IPS-15b (cell line): Measurements from ENCODE around the gene CD74.

Experiments
- H3K27me3 ChIP-seq: one replicate; pipeline ENCODE4 v1.6.1; 2013; ENCODE audit warnings: low read length; ENCODE audit not compliant: control insufficient read depth, insufficient read depth
- H3K36me3 ChIP-seq: one replicate; pipeline ENCODE4 v1.6.1; 2013; ENCODE audit warnings: low read length; ENCODE audit not compliant: control insufficient read depth, insufficient read depth
- H3K4me1 ChIP-seq: one replicate; pipeline ENCODE4 v1.6.1; 2013; ENCODE audit warnings: mild to moderate bottlenecking, low read length; ENCODE audit not compliant: control insufficient read depth, insufficient read depth
- H3K4me3 ChIP-seq: one replicate; pipeline ENCODE4 v1.5.1; 2013; ENCODE audit warnings: low read depth, low read length
- H3K9ac ChIP-seq: one replicate; pipeline ENCODE4 v1.6.1; 2013; ENCODE audit warnings: low read depth, mild to moderate bottlenecking, low read length
- H3K9me3 ChIP-seq: one replicate; pipeline ENCODE4 v1.6.1; 2013; ENCODE audit warnings: mild to moderate bottlenecking, low read length; ENCODE audit not compliant: control insufficient read depth, insufficient read depth

Gene CD74

DNA sequence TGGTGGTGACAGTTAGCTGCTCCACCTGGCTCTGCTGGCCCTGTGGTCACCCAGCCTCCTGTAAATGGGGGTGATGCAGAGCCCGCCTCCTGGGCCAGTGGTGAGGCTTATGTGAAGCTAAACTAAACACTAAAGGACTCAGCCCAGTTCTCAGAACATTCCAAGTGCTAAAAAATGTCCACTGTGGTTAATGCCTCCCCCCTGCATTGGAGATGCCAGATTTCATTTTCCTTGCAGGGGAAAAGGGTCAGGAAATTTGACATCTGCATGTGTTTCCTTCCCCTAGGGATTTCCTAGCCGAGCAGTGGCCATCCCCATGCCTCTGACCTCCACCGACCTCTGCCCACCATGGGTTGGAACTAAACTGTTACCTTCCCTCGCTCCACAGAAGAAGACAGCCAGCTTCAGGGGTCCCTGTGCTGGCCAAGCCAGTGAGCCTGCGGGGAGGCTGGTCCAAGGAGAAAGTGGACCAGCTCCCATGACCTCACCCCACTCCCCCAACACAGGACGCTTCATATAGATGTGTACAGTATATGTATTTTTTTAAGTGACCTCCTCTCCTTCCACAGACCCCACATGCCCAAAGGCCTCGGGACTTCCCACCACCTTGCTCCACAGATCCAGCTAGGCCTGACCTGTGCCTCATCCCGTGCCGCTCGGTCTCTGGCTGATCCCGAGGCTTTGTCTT lies 13.0 kb downstream of the CD74 start:
- Histone ChIP-seq H3K4me3 (no peak overlapping the region), H3K27me3 (no peaks in the 10 kb centered on the region), H3K36me3 (peaks cover 64% of the 10 kb centered on the region), H3K9me3 (no peaks in the 10 kb centered on the region), H3K4me1 (no peaks in the 10 kb centered on the region), H3K9ac (no peak overlapping the region)

DNA sequence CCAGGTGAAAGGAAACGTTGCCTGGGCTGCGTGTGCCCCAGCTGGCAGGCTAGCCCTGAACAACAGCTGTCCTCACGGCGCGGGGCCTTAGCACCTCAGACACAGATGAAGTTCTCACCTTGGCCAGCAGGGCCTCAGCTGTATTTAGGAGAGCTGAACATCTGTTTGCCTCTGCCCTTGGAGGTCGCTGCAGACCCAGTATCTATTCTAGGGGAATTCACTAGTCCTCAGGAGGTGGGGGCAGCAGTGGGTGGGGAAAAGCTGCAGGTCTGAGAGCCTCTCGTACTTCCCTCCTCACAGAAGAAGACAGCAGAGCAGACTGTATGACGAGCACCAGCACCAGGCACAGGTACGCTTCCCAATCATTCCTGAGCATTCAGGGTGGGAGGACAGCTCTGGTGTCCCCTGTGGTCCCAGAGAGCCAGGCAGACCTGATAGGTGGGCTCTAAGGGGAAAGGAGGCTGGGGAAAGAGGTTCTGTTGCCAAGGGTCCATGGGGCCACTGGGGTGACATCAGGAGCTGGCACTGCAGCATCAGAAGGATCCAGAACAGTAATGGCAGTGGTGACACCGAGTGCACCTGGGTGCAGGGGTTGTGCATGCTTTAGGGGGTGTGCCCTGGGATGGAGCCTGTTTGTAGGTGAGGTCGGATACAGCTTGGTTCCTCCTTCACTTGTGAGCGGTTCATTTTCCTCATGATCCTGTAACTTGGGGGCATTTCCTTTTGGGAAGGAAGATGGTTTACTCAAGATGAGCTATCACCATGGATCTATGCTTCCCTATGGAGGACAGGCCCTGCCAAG lies 13.8 kb downstream of the CD74 start:
- Histone ChIP-seq H3K27me3 (no peaks in the 10 kb centered on the region), H3K36me3 (peaks cover 71% of the 10 kb centered on the region), H3K4me1 (no peaks in the 10 kb centered on the region), H3K9ac (no peak overlapping the region), H3K9me3 (no peaks in the 10 kb centered on the region), H3K4me3 (no peak overlapping the region)

DNA sequence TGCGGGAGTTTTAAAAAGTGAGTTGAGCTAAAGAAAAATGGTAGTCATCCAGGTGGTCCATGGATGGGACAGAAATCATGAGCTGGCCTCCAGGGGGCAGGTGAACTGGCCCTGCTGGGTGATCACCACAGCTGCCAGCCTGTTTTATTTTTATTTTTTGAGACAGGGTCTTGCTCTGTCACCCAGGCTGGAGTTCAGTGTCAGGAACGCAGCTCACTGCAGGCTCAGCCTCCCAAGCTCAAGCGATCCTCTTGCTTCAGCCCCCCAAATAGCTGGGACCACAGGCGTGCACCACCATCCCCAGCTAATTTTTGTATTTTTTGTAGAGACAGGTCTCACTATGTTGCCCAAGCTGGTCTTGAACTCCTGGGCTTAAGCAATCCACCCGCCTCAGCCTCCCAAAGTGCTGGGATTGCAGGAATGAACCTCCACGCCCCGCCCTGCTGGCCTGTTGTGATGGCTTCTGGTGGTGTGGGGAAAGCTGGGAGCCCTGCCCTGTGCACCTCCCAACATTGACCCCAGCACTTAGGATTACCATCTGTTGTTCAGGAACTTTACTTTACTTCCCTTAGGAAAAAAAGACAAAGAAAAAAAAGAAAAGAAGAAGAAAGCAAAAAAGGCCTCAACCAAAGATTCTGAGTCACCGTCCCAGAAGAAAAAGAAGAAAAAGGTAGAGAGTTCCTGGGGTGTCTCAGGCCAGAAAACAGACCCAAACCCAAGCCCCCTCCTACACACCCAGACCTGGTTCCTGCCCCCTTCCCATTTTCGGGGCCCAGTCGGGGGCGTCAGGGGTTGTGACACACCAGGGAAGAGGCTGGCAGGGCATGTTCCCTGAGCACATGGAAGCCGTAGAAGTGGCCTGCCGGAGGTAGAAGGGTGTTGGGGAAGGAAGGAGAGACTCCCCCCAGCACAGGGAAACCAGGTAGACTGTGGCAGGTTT lies 14.7 kb downstream of the CD74 start:
- Histone ChIP-seq H3K4me1 (no peaks in the 10 kb centered on the region), H3K9me3 (no peaks in the 10 kb centered on the region), H3K27me3 (no peaks in the 10 kb centered on the region), H3K9ac (no peak overlapping the region), H3K36me3 (peaks cover 80% of the 10 kb centered on the region), H3K4me3 (no peak overlapping the region)

DNA sequence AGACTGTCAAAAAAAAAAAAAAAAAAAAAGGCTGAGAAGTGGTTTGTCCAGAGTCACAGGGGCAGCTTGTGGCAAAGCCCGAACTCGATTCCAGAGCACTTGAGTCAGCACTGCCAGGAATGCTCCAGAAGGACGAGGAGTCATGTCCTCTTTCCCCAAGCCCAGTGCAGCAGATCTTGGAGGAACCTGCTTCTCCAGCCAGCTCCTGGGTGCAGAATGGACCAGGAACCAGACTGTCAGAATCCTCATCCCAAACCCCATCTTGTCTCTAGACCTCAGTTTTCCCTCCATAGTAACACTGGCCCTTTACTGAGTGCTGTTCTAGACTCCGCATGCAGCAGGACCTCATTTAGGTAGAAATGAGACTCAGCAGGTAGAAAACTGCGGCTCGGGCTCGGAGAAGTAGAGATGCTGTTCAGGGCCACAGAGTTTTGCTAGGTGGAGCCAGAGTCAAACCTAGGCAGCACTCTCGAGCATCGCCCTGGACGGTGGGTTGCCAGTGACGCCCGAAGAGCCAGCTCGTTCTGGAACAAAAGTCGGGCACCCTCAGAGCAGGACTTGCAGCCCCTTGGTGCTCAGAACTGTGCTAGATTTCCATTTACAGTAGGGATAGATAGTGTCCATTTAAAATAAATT lies 15.4 kb downstream of the CD74 start:
- Histone ChIP-seq H3K9ac (no peak overlapping the region), H3K9me3 (no peaks in the 10 kb centered on the region), H3K4me1 (no peaks in the 10 kb centered on the region), H3K27me3 (no peaks in the 10 kb centered on the region), H3K4me3 (no peak overlapping the region), H3K36me3 (peaks cover 81% of the 10 kb centered on the region)

DNA sequence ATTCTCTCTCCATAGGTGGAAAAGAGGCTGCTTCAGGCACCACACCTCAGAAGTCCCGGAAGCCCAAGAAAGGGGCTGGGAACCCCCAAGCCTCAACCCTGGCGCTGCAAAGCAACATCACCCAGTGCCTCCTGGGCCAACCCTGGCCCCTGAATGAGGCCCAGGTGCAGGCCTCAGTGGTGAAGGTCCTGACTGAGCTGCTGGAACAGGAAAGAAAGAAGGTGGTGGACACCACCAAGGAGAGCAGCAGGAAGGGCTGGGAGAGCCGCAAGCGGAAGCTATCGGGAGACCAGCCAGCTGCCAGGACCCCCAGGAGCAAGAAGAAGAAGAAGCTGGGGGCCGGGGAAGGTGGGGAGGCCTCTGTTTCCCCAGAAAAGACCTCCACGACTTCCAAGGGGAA lies 16.4 kb downstream of the CD74 start:
- Histone ChIP-seq H3K36me3 (peaks cover 84% of the 10 kb centered on the region), H3K9me3 (no peaks in the 10 kb centered on the region), H3K9ac (no peak overlapping the region), H3K4me3 (no peak overlapping the region), H3K4me1 (no peaks in the 10 kb centered on the region), H3K27me3 (no peaks in the 10 kb centered on the region)

DNA sequence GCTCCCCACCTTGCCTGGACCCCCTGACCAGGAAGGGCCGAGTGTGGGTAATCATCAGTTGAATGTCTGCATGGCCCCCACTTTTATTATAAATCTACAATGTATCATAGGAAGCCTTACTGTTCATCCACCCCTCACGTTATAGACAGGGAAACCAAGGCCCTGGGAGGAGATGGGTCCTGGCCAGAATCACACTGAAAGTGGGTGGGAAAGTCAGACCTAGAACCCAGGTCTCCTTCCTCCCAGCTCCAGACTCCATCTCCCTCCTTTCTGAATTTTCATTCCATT lies 17.1 kb downstream of the CD74 start:
- Histone ChIP-seq H3K4me1 (no peaks in the 10 kb centered on the region), H3K9me3 (no peaks in the 10 kb centered on the region), H3K4me3 (no peak overlapping the region), H3K27me3 (no peaks in the 10 kb centered on the region), H3K9ac (no peak overlapping the region), H3K36me3 (peaks cover 84% of the 10 kb centered on the region)

DNA sequence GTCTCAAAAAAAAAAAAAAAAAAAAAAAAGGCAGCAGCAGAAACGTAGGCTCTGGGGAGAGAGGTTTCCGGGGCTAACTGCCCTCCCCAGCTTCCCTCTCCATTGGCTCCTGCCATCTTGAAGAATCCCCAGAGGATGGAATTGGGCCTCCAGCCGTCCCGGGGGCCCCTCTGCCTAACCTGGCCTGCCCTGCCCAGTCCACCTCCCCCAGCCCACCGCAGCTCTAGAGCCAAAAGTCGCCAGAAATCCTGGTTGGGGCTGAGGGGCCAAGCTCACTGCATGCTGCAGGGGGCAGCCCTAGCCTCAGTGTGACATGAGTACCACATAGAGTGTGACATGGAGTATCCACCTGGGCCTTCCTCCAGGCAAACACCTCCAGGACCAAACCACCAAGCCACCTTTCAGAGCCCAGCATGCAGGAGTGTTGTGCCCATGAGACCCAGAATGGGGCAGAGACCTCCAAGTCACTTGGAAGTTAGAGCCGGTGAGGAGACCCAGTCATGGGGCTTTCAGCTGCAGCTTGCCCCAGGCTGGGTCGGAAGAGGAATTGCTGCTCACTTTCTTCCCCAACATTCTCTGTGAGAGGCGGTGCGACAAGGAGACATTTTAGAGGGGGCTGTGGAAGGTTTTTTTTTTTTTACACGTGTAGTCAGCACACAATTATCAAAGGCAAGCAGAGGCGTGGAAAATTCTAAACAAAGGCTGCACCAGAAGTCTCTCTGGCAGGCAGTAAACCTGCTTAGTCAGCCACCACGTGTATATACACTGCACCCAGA lies 17.6 kb downstream of the CD74 start:
- H3K27me3 ChIP-seq = no peaks in the 10 kb centered on the region
- no peak overlapping the region for H3K4me3 ChIP-seq
- no peak overlapping the region for H3K9ac ChIP-seq
- peaks cover 80% of the 10 kb centered on the region for H3K36me3 ChIP-seq
- no peaks in the 10 kb centered on the region for H3K9me3 ChIP-seq
- H3K4me1 ChIP-seq = no peaks in the 10 kb centered on the region

DNA sequence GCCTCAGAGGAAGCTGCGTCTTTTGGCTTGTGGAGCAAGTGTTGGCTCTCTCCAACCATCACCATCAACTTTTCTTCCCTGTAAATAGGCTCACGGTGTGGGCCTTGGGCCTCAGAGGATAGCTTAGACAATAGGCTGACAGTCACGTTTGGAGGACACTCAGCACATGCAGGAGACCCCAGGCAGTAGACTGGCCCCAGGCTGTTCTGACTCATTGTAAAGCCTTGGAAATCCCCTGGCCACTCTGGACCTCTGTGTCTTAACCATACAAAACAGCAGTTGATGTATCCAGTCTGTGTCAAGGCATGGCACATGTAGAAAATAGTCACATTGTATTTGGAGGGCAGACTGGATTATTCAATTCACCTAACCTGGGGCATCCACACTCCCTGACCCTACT lies 18.6 kb downstream of the CD74 start:
- H3K4me3 ChIP-seq = no peak overlapping the region
- H3K36me3 ChIP-seq = peaks cover 80% of the 10 kb centered on the region

DNA sequence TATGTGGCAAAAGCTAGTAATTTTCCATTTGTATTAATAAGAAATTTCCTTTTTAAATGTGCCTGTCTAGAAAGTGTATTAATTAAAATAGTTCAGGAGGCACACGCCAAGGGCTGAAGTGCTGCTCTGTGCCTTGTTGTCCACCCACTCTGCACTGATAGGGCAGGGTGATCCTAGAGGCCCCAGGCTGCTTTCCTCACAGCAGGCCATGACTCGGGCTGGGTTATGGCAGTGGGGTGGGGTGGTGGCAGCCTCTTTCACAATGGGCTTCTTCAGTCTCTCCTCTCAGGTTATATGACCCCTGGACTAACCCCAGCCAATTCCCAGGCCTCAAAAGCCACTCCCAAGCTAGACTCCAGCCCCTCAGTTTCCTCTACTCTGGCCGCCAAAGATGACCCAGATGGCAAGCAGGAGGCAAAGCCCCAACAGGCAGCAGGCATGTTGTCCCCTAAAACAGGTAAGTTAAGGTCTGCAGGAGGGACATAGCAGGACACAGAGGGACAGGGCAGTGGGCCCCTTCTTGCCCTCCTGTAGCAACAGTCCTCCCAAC lies 19.5 kb downstream of the CD74 start:
- Histone ChIP-seq H3K9ac (no peak overlapping the region), H3K36me3 (peaks cover 80% of the 10 kb centered on the region), H3K27me3 (no peaks in the 10 kb centered on the region), H3K9me3 (no peaks in the 10 kb centered on the region), H3K4me1 (no peaks in the 10 kb centered on the region), H3K4me3 (no peak overlapping the region)

More for the DNA sequence above, 18.6 kb downstream of the CD74 start:
- no peaks in the 10 kb centered on the region for H3K27me3 ChIP-seq
- no peaks in the 10 kb centered on the region for H3K4me1 ChIP-seq
- H3K9ac ChIP-seq = no peak overlapping the region
- no peaks in the 10 kb centered on the region for H3K9me3 ChIP-seq

DNA sequence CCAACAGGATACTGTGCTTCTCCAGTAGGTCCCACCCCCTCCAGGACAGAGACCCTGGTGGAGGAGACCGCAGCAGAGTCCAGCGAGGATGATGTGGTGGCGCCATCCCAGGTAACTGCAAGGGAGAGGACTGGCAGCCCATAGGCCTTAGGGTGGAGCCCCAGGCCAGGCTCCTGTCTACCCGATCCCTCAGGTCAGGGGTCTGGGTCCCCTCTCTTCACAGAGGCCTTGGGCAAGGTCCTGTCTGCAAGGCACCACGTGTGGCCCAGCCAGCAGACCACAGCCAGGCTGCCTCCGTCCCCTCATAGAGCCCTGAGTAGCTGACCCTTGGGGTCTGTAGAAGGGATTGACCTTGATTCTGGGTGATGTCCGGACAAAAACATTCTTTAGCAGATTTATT lies 20.0 kb downstream of the CD74 start:
- no peaks in the 10 kb centered on the region for H3K4me1 ChIP-seq
- no peaks in the 10 kb centered on the region for H3K9me3 ChIP-seq
- peaks cover 82% of the 10 kb centered on the region for H3K36me3 ChIP-seq
- no peak overlapping the region for H3K4me3 ChIP-seq
- no peaks in the 10 kb centered on the region for H3K27me3 ChIP-seq
- no peak overlapping the region for H3K9ac ChIP-seq

DNA sequence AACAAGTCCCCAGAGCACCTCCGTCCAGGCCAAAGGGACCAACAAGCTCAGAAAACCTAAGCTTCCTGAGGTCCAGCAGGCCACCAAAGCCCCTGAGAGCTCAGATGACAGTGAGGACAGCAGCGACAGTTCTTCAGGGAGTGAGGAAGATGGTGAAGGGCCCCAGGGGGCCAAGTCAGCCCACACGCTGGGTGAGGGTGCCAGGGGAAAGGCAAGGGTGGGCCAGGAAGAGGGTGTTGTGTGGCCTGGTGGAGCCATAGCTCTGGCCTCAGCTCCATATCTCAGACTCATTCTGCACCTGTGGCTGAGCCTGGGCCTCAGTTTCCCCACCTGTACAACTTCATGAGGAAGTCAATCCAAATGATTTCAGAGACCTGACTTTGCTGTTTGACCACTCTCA lies 20.7 kb downstream of the CD74 start:
- Histone ChIP-seq H3K4me1 (no peaks in the 10 kb centered on the region), H3K9ac (no peak overlapping the region), H3K9me3 (no peaks in the 10 kb centered on the region), H3K4me3 (no peak overlapping the region), H3K27me3 (no peaks in the 10 kb centered on the region), H3K36me3 (peaks cover 79% of the 10 kb centered on the region)
